ENCODE measurements around the gene SLC39A3. TPM values are rescaled to one million over a fixed set of nuclear protein-coding genes. Genes with fewer than 3 reads are reported as not detected.

The SLC39A3 gene
- total and polyA plus RNA-seq, 10 of the 15 experiments (the other 5 are each of a cell fraction or from before 2014, with no cell fraction given): 0.63 to 67.1 (median 51.2) TPM

GRCh38 chr19:2782936-2783780 lies 43.3 kb upstream of the SLC39A3 start, which contains the start of gene SGTA (continued):
- TF ChIP-seq ELK1 (IDR thresholded peaks at IDR 0.05; ENCODE audit: low read depth, low read length): 0 out of 2 replicates have a peak, but pooled peaks have one; percentile 57
- peak; percentile 94 for TF ChIP-seq NRF1 (conservative IDR thresholded peaks at IDR 0.05; ENCODE audit: low read depth, low read length)
- no peak for TF ChIP-seq ZBTB11 (CRISPR knock-in tag; IDR thresholded peaks at IDR 0.05)
- TF ChIP-seq MLLT1 (IDR thresholded peaks at IDR 0.05): no peak
- TF ChIP-seq HDAC2 (IDR thresholded peaks at IDR 0.05): no peak
- TF ChIP-seq WRNIP1 (IDR thresholded peaks at IDR 0.05; ENCODE audit: borderline replicate concordance, low read depth, low read length): no peak
- peak; percentile 82 for TF ChIP-seq SIN3A (IDR thresholded peaks at IDR 0.05; ENCODE audit: low read depth, low read length)
- TF ChIP-seq TCF7 (IDR thresholded peaks at IDR 0.05; ENCODE audit: borderline replicate concordance): no peak
- no peak for TF ChIP-seq ZSCAN29 (IDR thresholded peaks at IDR 0.05)
- no peak for TF ChIP-seq MYB (IDR thresholded peaks at IDR 0.05; ENCODE audit: borderline replicate concordance, low read depth, low read length)
- TF ChIP-seq ZNF217 (IDR thresholded peaks at IDR 0.05): no peak
- peak; percentile 26 to 42; a peak in 1 of 4 replicates for TF ChIP-seq BHLHE40 (IDR thresholded peaks at IDR 0.05; ENCODE audit: borderline replicate concordance in 1 of 2, low read depth in 2 of 2, low read length in 1 of 2)
- TF ChIP-seq REST (IDR thresholded peaks at IDR 0.05; ENCODE audit: low read depth, low read length): no peak
- peak; percentile 67; the same call in 1 of the 2 replicates for TF ChIP-seq PAX5 (IDR thresholded peaks at IDR 0.05; ENCODE audit: borderline replicate concordance, low read depth, low read length)
- TF ChIP-seq MYC (IDR thresholded peaks at IDR 0.05; ENCODE audit: insufficient read depth, insufficient read length, insufficient replicate concordance, low read length, severe bottlenecking): peak; percentile 95
- TF ChIP-seq MAX (IDR thresholded peaks at IDR 0.05; ENCODE audit: low read depth, low read length): peak; percentile 100
- peak; percentile 79 for TF ChIP-seq IRF4 (IDR thresholded peaks at IDR 0.05; ENCODE audit: low read depth, low read length)
- TF ChIP-seq JUNB (IDR thresholded peaks at IDR 0.05): no peak
- TF ChIP-seq IKZF1 (conservative IDR thresholded peaks at IDR 0.05): peak; percentile 98
- TF ChIP-seq RBBP5 (conservative IDR thresholded peaks at IDR 0.05): no peak

Data from GM12878 (cell line).